Activated gamma-delta T cell treated with anti-CD3 and anti-CD28 coated beads, Interleukin-2, amount 50 U/mL, for 16 hours (primary cell): ENCODE results near the gene COL24A1.
"Not testable (repeated sequence)": the region's sequence is repeated elsewhere in the genome, so short reads cannot be mapped to it uniquely, and the experiment has no call there.

Experiments
- DNase-seq: peaks from one replicate; pipeline ENCODE4 v3.0.0-alpha.2; 2020; ENCODE audit warnings: low read depth

The COL24A1 gene

GRCh38 chr1:85984636-85985035, 171.9 kb downstream of the COL24A1 start:
- DNase-seq: no peak

- DNase-seq: no peak
These were observed 173.3 kb downstream of the COL24A1 start for GRCh38 chr1:85983316-85983715.

GRCh38 chr1:85976516-85977205, 179.9 kb downstream of the COL24A1 start:
- no peak for DNase-seq

GRCh38 chr1:85975912-85976371, 180.6 kb downstream of the COL24A1 start:
- no peak for DNase-seq

- no peak for DNase-seq
These were observed 194.1 kb downstream of the COL24A1 start for GRCh38 chr1:85962457-85962856.

- DNase-seq: no peak
These were observed 198.8 kb downstream of the COL24A1 start for GRCh38 chr1:85957760-85958159.

GRCh38 chr1:85955218-85955617, 201.4 kb downstream of the COL24A1 start:
- DNase-seq: not testable (repeated sequence)

GRCh38 chr1:85952460-85952859, 204.1 kb downstream of the COL24A1 start:
- DNase-seq: no peak

- DNase-seq: no peak
These were observed 209.4 kb downstream of the COL24A1 start for GRCh38 chr1:85947186-85947585.

- no peak for DNase-seq
These were observed 212.6 kb downstream of the COL24A1 start for GRCh38 chr1:85943945-85944344.

GRCh38 chr1:85943526-85943925, 213.0 kb downstream of the COL24A1 start:
- DNase-seq: no peak

- no peak for DNase-seq
These were observed 215.8 kb downstream of the COL24A1 start for GRCh38 chr1:85940656-85941306.

GRCh38 chr1:85938829-85939228, 217.7 kb downstream of the COL24A1 start:
- DNase-seq: no peak

- no peak for DNase-seq
These were observed 220.1 kb downstream of the COL24A1 start for GRCh38 chr1:85936470-85936869.

GRCh38 chr1:85936057-85936456, 220.5 kb downstream of the COL24A1 start:
- no peak for DNase-seq

GRCh38 chr1:85935234-85935633, 221.3 kb downstream of the COL24A1 start:
- DNase-seq: no peak

GRCh38 chr1:85934516-85934915, 222.1 kb downstream of the COL24A1 start:
- DNase-seq: no peak

- no peak for DNase-seq
These were observed 222.6 kb downstream of the COL24A1 start for GRCh38 chr1:85933961-85934360.

- no peak for DNase-seq
These were observed 244.8 kb downstream of the COL24A1 start for GRCh38 chr1:85911742-85912141.

GRCh38 chr1:85900921-85901320, 255.7 kb downstream of the COL24A1 start:
- DNase-seq: no peak

GRCh38 chr1:85898861-85899260, 257.7 kb downstream of the COL24A1 start:
- no peak for DNase-seq

- DNase-seq: no peak
These were observed 261.9 kb downstream of the COL24A1 start for GRCh38 chr1:85894651-85895050.

GRCh38 chr1:85892366-85892765, 264.2 kb downstream of the COL24A1 start:
- no peak for DNase-seq

- DNase-seq: no peak
These were observed 266.7 kb downstream of the COL24A1 start for GRCh38 chr1:85889870-85890269.
